DOHH2 (cell line): ENCODE measurements around the gene RNGTT.

Experiments used
- CTCF ChIP-seq: fragments of 200-600 bp; sonication (generic); IDR thresholded peaks from one replicate; pipeline ENCODE4 v1.5.1; 2014; ENCODE audit warnings: antibody characterized with exemption, mild to moderate bottlenecking, low read depth, low read length; ENCODE audit not compliant: poor library complexity, severe bottlenecking
- EZH2phosphoT487 ChIP-seq: fragments of 200-600 bp; sonication (generic); IDR thresholded peaks from 2 replicates; pipeline ENCODE4 v1.6.1; 2017; ENCODE audit warnings: borderline replicate concordance, mild to moderate bottlenecking, antibody characterized with exemption, low read length, moderate library complexity, mixed read lengths

GRCh38 chr6:88585276-88585692 lies 378.1 kb downstream of the RNGTT start:
- no peak for TF ChIP-seq EZH2phosphoT487
- no peak for TF ChIP-seq CTCF
